GM21619 (cell line): Measurements from ENCODE around the gene STK38L.

Experiments
- ATAC-seq: cut with Tn5 transposase; IDR thresholded peaks from one replicate; pipeline ENCODE4 v1.9.1; 2021; ENCODE audit not compliant: unreplicated experiment

STK38L gene

DNA sequence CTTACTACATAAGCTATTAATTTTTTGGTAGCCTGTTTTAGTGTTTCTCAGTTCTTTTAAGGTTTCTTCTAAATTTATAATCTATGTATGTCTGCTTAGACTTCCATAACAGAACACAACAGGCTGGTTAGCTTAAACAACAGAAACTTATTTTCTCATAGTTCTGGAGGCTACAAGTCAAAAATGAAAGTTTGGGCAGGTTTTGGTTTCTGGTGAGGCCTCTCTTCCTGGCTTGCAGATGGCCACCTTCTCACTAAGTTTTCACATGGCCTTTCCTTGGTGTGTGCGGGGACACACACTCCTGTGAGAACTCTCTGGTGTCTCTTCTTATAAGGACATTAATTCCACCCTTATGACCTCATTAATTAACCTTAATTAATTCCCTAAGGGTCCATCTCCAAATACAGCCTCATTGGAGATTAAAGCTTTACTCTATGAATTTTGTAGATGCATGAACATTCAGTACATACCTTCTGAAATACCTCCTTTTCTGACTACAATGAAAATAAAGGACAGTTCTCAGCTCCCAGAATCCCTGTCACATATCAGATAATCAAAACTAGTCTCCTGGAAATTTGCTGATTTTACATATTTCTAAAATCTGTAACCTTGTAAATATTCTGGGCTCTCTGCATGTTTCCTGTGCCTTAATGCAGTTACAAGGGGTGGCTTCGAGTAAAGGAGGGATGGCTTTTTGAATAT lies 65.4 kb downstream of the STK38L start:
- no peak for ATAC-seq

DNA sequence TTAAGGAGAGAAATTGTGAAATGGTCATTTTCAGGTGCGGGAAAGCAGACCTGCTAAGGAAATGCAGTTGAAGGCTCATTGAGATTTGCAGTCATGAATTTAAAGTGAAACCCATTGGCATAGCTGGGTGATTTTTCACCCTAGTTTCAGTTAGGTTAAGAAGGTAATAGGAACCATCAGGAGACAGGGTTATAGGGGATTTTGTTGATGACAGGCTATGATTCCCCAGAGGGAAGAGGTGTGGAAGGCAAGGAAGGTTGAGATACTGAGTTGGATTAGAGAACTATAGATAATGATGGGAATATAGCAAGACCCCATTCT lies 65.9 kb downstream of the STK38L start:
- ATAC-seq, result no peak

DNA sequence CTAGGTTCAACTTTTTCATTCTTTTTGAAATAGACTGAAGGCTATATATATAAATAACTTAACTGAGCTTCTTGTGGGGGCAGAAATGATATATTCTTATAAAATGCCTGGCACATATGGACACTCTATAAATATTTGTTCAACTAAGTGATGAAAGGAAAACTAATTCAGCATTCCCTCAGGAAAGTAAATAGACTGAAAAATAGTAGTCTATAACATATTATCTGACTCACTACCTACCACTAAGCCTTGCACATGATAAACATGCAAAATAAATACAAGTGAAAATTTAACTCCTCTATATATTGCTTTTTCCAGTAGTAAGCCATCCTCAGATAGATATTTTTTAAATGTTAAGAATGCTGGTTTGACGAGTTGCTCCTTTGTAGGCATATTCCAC lies 72.9 kb downstream of the STK38L start:
- no peak for ATAC-seq

DNA sequence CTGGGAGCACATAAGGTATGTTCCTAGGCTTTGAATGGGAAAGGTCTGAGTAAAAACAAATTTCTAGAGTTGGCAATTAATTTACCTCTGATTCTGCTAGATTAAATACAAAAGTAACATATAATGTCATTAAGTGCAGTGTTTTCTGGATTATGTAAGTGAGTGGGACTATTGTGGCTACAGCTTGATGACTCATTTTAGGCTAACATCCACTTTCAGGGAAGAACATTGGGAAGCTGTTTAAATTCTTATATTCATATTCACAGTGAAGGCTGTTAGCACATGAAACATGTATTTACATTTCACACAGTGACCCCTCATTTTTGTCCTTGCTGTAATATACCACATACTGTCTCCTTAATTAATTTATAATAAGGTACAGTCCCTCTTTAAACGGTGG lies 75.3 kb downstream of the STK38L start:
- ATAC-seq, result no peak

DNA sequence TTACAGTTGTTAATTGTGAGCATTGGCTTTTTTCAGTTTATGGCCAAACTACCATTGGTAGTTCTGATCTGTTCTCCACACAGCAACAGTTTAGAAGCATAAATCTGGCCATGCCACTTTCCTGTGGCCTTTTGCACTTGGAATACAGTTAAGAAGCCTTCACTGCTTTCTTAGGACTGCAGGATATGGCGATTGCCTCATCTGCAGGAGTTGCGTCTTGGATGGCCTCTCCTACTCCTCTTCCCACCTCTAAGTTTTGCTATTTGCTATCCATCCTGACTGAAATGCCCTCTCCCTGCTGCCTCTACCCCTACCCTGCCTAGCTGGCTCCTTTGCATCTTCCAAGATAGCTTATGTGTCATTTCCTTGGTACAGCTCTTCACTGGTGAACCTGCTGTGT lies 75.8 kb downstream of the STK38L start:
- no peak for ATAC-seq

DNA sequence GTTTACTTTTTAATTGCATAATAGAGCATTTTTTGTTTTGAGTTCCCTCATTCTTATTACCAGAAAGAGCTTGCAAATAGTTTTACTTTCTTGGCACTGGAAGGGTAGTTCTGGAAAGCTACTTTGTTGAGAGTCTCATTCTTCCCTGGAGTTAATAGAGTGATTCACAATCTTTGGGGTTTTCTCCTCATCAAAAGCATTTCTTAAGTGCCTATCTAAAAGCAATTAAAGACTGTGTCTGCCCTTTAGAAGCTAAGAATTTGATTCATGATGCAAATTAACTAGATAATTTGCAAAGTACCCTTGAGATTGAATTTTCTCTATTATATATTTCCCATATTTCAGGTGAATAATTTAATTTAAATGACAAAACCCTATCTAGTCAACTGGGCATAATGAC lies 80.4 kb downstream of the STK38L start:
- no peak for ATAC-seq

DNA sequence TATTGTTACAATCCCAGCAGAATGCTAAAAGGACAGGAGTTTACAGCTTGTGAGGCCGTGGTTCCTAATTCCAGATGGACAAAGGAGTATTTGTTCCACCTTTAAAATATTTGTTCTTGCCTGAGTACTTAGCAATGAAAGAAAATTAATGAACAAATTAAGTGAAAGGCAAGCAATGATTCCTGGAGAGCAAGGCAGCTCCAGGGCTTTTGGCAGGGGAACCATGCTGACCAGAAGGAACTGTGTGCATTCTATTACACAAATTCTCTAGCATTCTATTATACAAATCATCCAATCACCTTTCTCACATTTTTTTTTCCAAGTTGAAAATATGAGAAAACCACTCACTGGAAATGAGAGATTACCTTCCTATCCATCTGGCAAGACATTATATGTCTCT lies 86.8 kb downstream of the STK38L start:
- no peak for ATAC-seq

DNA sequence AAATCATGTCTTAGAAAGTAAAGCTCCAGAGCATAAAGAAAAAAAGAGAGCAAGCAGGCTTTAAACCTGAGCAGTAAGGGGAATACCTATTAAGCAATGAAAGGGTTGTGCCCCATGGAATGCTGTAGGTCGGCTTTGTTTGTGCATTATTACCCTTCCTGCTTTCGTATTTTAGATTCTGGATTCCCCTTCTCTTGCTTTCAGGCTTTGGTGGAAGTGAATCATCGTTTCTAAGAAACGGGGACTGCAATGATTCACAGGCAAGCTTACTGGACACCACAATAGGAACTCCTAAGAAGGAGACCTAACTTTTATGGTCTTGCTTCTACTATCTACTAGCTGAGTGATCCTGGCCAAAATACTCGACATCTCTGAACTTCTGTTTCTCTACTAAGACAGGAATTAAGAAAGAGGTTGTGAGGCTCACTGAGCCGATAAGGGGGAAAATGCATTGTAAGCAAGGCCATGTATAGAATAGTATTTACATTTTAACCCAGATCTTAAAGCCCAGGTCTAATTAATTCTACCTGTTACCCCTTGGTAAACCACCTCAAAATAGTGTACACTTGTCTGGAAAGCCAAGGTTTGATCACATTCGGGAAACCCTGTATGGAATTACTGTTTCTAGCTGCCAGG lies 87.3 kb downstream of the STK38L start:
- peak; percentile 35 for ATAC-seq

DNA sequence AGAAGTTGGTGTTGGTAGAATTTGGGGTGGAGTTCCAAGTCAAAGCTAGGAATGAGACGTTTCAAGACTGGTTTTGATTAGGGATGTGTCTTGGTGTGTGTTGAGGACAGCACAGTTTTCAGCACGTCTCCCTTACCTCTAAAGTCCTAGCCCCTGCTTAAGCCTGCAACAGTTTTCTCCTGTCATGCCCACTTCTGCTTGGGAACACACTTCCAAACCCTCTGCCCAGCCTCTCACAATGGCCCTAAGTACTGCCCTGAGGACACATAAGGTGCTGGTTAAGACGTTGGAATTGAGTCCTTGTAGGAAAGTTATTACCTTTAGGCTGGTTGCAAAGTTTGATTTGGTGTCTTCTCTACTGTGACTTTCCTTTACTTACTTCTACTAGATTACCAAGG lies 87.8 kb downstream of the STK38L start:
- ATAC-seq, result no peak

DNA sequence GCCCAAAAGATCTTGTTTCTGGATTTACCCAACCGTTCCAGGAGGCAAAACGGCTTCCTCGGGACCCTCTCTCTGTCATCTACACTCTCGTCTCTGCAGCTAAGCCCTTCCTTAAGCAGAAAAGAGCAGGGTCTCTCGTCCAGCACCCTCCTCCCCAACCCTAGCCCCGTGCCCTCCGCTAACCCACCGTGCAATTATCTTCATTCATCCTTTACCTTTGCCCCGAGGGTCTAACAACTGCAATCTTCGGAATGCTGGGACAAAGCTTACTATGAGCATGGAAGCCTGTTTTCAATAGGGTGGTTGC lies 88.3 kb downstream of the STK38L start:
- ATAC-seq, result no peak

DNA sequence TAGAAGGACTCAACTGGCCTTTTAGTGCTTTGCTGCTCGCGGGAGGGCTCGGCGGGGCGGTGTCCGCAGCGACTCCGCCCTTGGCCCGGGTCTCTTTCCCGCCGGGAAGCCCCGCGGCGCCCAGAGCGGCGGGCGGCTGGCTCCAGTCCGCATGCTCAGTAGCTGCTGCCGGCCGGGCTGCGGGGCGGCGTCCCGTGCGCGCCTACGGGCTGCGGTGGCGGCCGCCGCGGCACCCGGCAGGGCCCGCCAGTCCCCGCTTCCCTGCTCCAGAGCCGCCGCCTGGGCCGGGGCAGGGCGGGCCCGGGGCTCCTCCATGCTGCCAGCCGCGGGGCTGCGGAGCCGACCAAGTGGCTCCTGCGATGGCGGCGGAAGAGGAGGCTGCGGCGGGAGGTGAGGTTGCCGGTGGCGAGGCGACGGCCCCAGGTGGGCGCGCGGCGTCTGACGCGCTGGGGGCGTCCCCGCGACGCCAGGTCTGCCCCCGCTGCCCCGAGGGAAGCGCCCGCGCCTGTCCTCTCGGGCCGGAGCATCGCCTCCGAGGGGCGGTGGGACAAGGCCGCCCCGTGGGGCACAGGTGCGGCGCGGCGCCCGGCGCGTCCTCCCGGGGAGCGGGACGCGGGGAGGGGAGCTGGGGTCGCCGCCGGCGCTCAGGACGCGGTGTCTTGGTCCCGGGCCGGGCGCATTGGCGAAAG lies 88.8 kb downstream of the STK38L start, which contains the start of gene BMAL2:
TSS of gene BMAL2 (plus strand) at position 123 of the 689 bp plus-strand sequence. CDS start at position 360, 237 bp downstream.
- peak; percentile 31 for ATAC-seq

DNA sequence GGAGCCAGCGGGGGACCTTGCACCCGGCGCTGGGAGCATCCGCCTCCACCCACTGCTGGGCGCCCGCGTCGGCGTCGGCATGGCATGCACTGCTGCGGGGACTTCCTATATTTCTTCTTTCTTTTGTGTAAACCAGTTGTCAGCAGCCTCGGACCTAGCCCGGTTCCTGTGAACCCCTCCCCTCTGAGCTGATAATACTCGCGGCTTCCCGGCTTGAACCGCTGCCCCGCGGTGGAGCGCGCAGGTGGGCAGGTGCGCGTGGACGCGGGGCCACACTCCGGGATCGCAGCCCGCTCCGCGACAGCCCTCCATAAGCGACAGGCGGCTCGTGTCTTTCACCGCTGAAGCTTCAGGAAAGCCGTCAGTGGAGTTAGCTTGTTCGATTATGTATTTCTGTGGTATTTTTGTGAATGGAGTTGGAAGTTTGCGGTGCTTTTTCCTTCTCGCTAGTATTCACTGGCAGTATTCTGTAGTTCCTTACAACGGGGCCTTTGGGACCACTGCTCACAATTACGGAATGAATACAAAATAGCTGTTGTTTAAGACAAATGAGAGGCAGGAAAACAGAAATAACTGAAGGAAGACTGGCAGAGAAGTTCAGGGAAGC lies 89.4 kb downstream of the STK38L start:
- peak; percentile 16 for ATAC-seq

DNA sequence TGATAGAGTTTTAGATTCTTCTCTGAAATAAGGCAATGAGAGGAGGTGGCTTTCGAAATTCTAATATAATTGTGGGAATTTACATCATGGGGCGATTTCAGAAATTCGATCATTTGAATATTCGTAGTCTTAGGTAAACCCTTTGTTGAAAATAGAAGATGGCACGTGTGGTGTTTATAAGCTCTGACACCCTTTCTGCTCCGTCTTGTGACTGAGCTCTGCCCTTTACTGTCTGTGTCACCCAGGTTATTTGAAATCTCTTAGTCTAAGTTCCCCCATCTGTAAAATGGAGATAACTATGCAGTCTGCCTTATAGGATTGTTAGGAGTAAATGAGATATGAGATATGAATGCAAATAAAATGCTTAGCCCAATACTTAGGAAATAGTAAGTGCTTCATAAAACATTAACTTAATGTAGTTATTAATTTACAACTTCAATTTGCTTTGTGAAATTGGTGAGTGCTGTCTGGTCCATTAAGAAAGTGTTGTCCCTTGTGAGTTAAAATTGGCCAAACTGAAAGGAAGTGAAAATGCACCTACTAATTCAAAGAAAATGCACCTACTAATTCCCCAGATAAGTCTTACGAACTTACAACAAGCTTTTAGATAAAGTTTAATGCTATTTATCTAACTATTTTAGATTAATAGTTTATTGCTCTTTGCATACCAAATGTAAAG lies 90.1 kb downstream of the STK38L start:
- no peak for ATAC-seq

DNA sequence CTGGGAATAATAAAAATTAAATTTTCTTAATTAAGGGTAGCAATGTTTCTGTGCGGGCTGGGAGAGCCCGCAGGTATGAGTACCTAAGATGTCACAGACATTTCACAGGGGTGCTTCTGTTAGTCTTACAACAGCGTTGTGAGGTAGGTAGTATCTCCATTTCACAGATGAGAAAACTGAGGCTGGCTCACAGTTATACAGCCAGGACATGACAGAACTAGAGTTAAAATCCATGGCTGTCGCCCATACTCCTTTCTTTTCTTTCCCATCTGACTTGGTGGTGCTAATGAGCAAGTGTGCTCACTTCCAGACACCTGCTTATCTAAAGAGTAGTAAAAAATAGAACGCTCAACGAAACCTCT lies 90.6 kb downstream of the STK38L start:
- no peak for ATAC-seq

DNA sequence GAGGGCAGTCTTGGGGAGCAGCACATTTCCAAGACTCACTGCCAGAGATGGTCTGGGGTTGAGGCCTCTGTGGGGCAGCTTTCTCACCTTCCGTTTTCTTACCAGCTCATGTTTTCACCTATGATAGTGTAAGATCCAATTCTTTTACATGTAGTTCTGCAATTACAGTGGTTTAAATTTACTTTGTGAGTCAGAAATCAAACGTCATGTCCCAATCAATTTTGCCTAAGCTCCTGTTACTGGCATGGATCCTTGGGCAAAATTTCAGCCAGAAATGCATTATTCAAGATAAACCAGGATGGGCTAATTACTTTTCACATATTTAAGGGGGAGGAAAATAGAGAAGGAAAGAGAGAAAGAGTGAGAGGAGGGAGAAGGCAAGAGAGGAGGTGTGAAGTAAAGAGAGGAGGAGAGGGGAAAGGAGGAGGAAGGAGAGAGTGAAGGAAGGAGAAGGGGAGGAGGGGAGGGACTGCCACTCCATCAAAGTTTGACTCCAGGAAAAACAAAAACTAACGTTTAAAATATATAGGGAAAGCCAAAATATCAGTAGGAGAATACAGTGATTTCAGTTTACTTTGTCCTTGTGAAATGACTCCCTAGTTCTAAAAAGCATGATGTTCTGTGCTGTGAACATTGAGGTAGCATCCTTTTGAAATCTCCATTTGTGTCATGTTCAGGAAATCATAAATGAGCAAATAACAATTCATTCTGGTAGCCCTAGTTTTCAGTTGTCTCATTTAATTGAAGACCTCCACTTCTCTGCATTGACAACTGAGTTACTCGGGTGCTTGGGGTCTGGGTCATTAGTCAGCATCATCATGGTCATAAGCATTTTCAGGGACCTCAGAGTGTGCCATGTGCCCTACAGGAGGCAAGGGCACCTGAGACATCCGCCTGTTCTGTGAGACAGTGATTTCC lies 91.5 kb downstream of the STK38L start:
- no peak for ATAC-seq

DNA sequence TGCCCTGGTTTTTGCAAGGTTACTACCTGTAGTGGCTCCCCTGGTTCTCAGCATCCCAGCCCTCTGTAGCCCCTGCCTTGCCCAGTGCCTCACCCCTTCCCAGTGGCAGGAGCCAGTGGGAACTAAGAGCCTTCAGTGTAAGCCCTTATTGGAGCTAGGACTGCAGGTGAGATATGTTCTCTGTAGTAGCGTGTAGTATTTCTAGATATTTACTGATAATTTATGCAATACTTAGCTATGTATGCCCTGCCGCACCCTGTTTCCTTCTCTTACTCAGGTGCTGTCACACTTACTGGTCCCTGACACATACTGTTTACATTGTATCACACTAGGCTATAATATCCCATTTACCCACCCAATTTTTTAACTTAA lies 92.2 kb downstream of the STK38L start:
- ATAC-seq, result no peak

DNA sequence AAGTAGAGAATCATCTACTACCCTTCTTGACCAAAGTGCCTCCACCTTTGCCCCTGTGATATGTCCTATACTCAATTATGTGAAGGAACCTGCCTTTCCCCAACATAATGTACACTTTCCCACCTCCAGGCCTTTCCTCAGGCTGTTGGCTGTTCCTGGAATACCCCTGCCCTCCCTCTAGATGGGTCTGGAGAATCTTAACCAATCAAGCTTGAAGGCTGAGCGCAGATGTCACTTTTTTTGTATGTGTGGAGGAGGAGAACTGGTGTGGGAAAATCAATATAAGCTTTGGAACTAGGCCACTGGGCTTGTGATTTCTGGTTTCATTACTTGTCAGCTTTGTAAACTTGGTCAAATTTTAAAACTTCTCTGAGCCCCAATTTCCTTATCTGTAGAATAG lies 93.3 kb downstream of the STK38L start:
- ATAC-seq, result no peak

DNA sequence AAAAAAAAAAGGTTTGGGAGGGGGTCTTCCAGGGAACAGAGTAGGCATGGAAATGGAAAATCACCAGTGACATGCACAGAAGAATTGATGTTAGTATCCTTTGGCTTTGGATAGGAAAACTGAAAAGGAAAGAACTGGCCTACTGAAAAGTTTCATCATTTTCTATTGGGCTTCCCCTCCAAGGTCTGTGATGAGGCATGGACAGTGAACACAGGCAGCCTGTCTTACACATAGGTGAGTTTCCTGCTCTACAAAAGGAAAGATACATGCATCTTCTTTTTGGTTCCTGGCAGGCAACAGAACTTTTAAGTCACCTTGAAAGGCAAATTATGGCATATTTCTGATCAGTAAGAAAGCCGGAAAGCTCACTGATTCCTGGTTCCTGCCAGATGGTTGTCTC lies 94.4 kb downstream of the STK38L start:
- no peak for ATAC-seq

DNA sequence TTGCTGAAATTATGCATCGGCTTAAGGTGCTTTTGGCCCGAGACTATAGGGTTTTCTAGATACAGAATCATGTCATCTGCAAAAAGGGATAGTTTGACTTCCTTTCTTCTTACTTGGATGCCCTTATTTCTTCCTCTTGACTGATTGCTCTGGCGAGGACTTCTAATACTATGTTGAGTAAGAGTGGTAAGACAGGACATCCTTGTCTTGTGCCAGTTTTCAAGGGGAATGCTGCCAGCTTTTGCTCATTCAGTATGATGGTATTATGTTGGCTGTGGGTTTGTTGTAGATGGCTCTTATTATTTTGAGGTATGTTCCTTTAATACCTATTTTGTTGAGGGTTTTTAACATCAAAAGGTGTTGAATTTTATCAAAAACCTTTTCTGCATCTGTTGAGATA lies 96.9 kb downstream of the STK38L start:
- ATAC-seq, result no peak

DNA sequence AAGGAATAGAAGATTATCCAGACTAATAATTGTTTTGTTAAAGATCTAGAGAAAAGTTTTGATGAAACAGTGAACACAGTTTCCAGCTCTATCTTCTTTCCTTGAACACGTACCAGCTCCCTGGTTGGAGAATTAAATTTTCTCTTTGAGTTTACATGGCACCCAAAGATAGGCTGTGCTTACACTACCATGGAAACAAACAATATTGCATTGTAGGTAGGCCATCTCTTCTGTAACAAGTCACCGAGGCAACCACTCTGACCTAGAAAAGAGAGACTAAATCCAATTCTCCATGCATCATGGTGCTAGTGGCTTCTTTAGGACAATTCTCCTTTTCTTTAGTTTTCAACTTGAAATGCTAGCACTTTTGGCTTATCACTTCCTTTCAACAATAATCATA lies 98.5 kb downstream of the STK38L start:
- ATAC-seq, result no peak
